Right lung (tissue), 5 donors: Measurements from ENCODE around the gene ATF6B. TPM values are rescaled to one million over a fixed set of nuclear protein-coding genes. Genes with fewer than 3 reads are reported as not detected.
"Not testable (repeated sequence)": the region's sequence is repeated elsewhere in the genome, so short reads cannot be mapped to it uniquely, and the experiment has no call there.

Experiments
- DNase-seq, 2 donors: peaks; one replicate each; pipeline ENCODE4 v3.0.0-alpha.2; 2013
- polyA plus RNA-seq, 5 donors: library from polyadenylated mRNA; unstranded; fragments of 120-200 nt; gene quantifications; one replicate each; pipeline versions ENCODE4 v1.2.1 to v1.2.3, GENCODE V29; 2013; ENCODE audit warnings: inconsistent platforms in 1 of 5, low replicate concordance in 1 of 5; ENCODE audit not compliant: insufficient read length in 5 of 5, insufficient read depth in 1 of 5

ATF6B gene
- polyA plus RNA-seq, 5 donors, result 88.5 to 98.9 (median 91.0) TPM

DNA sequence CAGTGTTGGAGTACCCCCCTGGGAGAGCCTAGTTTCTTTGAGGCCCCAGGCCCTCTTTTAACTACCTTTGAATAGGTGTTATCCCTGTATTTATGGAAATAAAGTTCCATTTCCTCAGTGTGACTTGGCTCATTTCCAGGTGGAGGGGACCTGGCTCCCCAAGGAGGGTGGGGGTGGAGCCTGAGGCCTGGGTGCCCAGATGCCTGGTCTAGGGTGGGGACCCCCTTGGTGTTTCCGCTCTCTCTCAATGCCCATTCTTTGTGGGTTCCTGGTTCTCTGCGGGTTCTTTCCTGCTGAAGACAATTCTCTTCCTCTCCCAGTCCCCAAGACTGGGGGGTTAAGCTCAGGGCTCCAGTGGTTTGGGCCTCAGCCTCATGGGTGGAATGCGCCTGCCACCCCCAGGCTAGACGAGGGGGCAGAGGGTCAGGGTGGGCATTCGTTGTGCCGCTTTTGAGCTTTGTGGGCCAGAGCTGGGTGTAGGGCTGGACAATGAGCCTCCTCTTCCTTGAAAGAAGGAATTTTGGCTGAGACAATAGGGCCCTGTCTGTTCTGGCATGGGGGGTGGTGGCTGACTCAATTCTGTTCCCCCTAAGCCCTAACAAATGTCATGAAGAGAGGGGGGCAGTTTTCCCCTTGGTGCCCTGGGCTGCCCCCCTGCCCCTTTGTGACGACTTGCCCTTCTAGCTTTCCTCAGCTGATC is 35.7 kb upstream of the ATF6B start:
- no peak for DNase-seq

DNA sequence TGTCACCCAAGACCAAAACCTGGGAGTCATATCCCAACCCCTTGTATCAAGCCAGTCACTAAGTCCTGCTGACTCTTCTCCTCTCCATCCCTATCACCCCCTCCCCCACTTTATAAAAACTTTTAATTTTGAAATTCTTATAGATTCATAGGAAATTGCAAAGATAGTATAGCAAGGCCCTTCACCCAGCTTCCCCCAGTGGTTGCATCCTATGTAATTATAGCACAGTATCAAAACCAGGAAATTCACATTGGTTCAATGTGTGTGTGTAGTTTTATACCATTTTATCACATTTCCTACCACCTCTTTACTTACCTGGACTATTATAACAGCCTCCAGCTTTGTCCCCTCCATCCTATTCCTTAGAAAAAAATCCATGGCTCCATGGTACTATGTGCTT is 30.0 kb upstream of the ATF6B start:
- DNase-seq, result no peak

DNA sequence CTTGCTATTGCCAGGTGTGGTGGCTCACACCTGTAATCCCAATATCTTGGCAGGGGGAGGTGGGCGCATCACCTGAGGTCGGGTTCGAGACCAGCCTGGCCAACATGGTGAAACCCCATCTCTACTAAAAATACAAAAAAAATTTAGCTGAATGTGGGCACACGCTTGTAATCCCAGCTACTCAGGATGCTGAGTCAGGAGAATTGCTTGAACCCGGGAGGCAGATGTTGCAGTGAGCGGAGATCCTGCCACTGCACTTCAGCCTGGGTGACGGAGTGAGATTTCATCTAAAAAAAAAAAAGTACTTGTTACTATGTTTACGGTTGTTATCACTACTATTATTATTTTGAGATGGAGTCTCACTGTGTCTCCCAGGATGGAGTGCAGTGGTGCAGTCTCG is 28.8 kb upstream of the ATF6B start:
- no peak for DNase-seq

DNA sequence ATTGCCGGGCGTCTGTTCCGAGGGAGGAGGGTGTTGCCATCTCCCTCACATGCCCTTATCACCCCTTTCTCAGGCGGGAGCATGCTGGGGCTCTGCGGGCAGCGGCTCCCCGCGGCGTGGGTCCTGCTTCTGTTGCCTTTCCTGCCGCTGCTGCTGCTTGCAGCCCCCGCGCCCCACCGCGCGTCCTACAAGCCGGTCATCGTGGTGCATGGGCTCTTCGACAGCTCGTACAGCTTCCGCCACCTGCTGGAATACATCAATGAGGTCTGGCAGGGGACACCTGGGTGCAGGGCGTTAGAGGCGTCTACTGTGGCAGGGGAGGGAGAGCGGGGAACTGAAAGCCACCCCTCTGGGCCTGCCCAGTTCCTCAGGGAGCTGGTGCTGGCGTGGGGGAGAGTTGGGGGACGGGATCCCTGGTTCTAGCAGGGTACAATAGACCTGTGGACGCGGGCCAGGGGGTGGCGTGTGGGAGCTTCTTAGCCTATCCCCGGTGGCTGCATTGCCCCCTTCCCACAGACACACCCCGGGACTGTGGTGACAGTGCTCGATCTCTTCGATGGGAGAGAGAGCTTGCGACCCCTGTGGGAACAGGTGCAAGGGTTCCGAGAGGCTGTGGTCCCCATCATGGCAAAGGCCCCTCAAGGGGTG is 26.6 kb upstream of the ATF6B start:
- DNase-seq, result no peak

DNA sequence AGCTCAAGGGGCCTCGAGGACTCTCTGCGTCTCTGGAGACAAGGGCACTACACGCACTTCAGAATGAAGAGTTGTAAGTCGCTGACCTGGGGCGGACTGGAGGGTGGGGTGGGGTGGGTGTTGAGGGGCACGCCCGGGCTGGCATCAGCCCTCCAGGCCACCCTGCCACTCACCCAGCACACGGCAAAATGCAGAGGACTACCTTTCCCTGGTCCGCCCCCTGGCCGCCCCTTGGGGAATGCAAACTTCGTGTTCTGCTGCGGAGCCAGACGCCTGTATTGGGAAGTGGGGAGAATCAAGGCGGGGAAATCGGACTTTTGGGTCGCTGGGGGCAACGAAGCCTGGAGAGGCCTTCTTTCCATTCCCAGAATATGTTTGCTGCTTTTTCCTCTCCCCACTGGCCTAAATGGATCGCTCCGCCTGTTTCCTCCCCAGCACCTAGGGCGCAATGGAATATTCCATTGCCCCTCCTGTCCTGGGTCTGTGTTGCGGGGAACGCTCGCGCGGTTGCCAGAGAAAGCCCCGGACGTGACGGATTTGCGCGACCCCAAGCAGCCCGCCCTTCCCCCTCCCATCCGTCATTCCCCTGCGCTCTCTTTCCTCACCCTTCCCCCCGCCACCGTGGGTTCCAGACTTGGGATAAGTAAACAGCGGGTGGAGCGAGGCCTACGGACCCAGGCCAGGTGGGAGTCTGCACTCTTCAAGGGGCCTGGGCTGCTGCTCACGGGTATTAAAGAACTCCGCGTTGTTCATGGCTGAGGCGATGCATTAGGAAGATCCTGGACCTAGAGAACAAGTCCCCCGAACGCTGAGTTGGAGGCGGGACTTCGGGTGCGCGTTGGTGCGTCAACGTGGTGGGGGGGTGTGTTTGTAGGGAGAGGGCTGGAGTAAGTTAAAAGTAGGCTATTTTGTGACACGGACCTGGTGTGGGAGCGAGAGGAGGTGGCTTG is 25.8 kb upstream of the ATF6B start, which contains the start of gene PPT2:
Gene PPT2 (plus strand): TSS at position 578 of the 950 bp plus-strand sequence. CDS start 454 bp downstream, outside the sequence.
- DNase-seq, result peak; percentile 94 to 95

DNA sequence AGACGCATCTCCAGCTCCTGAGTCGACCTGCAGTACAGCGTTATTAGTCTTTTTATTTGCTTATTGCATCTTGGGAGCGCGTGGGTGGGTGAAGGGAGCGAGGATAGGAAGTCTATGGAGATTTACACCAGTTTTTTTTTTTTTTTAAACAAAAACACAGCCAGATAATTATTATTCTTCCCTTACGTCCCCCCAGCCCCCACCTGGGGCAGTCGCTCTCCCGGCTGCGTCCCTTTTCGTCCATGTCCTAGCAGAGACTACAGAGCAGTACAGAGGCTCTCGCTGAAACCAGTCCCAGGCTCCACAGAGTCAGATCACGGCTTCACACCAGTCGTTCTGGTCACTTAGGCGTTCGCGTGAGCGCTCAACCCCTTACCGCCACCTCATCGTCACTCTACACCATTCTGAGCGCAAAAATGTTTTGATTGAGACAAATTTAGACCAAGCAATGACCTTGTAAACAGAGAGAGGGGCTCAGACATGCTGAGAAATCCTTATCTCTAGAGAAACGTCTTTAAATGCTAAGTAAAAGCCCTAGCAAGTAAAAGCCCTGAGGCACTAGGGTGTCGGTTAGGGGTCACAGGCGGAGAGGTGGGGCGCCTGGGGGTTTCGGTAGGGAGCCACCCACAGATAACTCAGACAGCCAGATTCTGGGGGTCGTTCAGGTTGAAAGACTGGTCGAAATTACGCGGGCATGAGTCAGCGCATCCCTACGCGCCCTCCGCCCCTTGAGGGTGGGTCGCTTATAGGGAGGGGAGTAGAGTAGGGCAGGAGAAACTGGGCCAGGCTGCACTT is 24.9 kb upstream of the ATF6B start:
- no peak for DNase-seq

DNA sequence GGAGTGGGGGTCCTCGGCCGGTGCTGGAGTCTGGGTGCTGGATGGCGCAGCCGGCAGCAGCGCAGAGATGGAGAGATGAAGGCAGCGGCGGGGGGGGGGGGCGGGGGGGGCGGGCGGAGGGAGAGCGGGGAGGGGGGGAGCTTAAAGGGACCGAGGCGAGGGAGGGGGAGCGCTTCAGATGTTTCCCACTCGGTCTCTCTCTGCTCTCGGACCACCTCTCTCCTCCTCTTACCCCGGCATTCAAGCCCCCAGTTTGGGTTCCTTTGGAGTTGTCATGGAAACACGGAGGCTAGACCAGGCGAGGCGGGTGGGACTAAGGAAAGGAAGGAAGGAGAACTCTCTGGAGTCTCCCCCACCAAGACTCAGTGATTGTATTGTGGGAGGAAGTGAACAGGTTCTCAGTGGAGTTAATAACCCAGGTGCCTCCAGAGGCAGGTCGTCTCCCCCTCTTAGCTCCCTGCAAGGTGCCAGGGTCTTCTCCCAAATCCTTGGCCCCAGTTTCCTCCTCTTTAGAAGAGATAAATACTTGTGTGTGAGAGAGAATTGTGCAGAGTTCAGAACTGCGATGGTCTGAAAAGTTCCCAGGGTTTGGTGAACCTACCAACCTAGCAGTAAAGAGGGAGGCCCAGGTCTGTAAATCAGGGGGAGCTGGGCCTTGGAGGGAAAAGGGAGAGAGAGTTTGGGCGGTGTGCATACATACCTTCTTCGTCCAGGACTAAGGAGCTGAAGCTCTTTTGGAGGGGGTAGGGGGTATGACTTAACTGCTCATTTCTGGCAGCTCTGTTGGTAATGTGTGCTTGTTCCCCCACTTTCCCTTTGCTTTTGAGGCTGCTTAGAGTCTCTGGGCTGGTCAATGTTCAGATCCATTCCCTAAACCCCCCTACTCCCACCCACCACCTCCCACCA is 24.1 kb upstream of the ATF6B start, which contains the start of gene PRRT1:
Gene PRRT1 (minus strand): TSS at position 77 of the 906 bp plus-strand sequence. CDS start 112 bp downstream, outside the sequence.
- DNase-seq, result no peak

DNA sequence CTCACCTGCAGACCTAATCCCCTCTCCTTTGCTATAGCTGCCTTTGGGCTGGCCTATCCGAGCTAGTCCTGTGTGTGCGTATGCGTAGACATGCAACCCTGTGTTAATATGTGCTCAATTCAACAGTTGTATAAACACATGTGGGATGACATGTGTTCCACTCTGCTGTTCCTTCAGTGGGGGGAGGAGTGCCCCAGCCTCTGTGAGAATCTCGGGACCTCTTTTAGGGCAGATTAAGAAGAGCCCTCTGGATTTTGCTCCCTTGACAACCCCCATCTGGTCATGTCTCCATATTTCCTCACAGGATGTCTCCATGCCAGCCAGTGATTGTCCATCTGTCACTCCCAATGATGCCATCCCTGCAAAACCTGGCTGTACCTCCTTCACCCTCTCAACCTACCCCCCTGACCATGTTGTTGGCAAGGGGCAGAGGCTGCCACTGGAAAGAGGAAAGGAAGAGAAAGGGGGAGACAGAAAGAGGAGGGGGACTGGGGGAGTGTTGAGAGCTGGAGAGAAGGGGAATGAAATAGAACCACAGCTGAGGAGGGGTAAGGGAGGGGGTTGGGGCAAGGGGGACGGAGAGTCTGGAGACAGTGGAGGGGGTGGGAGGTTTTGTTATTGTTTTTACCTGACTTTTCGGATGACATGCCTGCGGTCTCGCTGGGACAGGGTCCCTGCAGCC is 23.3 kb upstream of the ATF6B start:
- DNase-seq, result no peak

DNA sequence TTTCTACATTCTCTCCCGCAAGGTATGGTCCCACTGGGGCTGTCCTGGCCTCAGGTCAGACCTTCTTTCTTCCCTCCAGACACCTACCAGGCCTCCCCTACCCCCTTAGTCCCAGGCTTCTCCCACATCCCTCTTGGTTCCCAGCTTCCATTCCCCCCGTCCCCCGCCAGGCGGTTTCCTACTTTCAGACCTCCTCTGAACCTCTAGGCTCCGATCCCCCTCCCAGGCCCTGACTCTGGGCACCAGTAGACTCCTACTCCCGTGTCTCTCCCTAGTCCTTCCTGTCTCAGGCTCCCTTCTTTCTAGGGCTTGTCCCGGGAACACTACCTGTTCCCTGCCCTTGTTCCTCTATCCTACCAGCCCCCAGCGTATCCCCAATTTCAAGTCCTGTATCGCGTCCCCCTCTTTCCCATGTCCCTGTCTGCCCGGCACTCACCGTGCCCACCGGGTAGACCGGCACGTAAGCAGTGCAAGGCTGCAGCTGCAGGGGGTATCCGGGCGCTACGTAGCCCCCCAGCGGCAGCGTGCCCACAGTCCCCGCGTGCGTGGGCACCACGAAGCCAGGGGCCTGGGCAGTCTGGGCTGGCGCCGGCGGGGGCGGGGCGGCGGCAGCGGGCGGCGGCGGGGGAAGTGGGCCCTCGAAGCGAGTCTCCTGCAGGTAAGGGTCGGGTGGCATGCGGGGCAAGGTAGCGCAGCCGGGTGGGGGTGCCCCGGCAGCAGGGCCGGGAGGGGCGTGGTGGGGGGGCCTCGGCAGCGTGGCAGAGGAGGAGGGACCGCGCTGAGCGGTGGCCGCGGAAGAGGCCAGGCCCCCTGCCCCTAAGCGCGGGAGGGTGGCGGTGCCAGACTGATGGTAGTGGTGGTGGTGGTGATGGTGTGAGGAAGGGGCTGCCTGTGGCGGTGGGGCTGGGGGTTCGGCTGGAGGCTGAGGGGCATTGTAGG is 22.2 kb upstream of the ATF6B start:
- no peak for DNase-seq

DNA sequence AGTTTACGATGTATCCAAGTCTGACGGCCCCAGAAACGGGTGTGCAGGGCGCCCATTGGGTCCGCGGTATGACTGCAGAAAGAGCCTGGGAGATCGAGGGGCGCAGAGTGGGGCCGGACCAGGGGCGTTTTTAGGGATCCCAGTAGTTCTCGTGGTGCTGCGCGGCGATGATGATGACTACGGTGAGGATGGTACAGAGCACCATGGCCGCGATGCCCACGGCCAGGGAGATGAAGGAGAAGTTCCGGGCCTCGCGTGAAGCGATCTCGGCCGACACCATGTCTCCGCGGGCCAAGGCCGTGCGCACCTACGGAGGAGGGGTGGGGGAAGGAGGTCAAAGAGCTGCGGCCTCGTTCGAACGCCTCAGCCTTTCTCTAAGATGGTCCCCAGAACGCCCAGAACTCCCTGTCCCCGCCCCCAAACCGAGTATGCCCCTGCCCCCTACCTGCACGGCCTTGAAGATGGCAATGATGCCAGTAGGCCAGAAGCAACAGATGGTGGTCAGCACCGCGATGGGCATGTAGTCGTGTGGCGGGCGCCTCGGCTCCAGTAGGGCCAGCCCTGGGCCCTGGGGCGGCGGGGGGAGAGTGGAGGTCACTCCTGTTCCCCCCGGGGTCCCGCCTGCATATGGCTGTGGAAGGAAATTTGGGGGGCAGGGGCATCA is 21.2 kb upstream of the ATF6B start:
- no peak for DNase-seq

DNA sequence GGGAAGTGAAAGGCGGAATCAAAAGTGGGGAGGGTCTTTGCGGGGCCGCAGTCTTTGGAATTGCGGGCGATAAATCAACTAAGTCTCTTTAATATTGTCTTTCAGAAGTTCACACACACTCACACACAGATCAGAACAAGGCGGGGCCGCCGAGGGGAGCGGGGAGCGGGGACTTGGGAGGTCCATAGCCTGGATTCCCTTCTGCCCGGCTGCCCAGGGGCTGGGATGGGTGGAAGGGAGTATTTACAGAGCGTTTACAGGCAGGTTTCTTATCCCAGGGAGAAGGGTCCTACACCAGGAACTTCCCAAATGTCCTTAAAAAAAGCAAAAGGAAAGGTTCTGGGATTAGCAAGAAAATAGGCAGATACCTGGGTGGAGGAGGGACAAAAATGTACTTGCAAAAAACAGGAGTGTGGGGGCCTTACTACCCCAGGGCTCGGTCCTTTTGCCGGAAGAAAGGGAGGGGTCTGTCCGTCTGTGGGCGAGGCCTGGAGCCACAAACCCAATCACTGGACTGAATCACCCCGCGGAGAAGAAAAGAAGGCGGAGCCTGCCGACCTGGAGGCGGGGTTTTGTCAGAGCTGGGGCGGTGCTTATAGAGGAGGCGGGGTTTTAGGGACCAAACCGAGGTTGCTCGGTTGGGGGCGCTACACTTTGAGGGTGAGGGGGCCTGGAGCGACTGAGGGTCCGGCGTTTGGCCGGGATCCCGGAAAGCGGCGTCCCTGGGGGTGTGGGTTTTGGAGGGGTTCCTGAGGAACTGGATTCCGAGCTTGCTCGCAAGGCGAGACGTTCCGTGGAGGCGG is 20.4 kb upstream of the ATF6B start:
- no peak for DNase-seq

DNA sequence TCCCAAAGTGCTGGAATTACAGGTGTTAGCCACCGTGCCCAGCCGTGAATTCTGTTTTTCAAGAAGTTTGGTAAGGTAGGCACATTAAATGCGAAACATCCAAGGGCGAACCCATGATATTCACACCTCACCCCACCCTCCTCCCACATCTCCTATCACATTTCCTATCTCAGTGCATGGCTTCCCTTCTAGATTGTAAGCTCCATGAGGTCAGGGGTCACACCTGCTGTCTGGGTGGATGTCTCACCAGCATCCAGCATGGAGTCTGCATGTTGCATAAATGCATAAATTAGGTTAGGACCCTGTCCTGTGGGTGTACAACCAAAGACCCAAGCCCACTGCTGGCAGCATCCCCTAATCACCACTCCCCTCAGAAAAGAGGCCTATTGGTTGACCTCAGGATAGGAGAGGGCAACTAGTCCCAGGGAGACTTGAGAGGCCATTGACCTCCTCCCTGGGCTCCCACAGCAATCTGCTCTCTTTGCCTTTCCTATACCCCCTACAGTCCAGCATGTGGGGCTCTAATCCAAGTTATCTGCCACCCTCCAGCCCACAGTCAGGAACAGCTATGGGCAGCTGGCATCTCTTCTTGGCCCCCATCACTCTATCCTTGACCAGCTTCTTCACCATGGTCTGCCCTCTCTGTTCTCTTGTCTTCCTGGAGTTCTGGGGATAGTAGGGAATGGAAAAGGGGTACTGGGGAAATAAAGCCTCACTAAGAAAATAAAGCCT is 19.5 kb upstream of the ATF6B start:
- no peak for DNase-seq

DNA sequence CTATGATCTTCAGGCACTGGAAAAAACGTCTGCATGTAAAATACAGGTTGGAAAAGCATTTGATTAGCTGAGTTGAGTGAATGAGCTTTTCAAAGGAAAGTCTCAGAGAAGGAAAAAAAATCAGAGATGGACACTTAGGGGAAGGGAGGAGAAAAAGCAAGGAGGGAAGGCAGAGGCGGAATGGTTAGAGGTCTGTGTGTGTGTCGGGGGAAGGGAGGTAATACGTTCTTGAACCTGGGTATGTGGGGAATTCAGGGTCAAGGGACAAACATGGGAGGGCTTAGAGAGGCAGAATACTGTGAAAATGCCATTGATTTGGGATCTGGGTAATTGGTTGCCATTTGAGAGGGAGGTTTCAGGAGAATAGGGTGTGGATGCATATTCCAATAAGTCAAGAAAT is 18.6 kb upstream of the ATF6B start:
- DNase-seq, result no peak

DNA sequence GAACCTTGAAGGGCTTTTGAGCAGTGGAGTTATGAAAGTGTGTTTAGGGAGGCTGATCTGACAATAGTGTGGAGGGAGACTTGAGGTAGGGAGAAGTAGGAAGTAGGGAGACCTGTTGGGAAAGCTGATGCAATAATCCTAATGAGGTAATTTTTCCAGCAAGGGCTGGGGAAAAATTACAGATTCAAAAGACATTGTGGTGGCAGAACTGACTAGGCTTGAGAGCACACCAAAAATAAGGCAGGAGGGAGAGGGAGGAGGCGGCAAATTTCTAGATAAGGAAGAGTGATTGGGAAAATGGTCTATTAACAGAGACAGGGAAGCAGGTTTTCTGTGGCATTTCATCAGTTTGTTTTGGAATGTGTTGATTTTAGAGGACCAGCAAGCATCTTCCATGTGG is 18.2 kb upstream of the ATF6B start:
- no peak for DNase-seq

DNA sequence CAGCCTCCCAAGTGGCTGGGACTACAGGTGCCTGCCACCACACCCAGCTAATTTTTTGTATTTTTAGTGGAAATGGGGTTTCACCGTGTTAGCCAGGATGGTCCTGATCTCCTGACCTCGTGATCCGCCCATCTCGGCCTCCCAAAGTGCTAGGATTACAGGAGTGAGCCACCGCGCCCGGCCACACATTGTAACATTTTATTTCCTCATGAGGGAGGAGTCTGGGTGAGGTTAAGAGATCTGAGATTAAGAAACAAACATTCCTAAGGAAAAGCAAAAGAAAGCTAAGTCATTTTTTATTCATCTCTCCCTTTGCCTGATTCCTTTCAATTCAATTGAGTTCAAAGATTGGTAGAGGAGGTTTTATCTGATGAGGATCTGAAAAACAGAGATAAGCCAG is 16.2 kb upstream of the ATF6B start:
- DNase-seq, result not testable (repeated sequence)

DNA sequence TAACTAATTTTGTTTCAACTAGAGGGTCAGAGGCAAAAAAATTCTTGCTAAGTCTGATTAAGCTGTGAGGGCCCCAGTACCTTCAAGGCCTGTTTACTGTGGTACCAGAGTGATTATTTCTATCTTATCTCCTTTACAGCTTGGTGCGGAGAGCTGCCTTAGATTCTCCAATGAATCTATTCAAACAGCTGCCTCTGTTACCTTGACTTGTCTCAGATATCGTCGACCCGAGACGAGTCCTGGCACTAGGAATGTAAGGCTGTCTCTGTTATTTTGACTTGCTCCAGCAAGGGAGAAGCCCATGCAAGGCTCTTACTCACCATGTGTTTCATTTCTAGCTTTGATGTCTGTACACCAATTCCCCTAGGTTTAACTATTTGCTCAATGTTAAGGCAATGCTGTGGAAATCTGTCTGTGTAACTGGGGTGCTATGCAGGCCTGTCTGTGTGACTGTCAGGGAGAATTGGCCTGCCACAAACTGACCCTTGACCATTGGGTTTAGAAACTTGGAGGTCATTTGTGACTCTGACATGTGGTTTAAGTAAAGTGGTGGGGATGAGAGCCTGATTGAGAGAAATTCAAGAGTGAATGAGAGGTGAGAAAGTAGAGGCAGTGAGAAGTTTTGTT is 12.5 kb upstream of the ATF6B start:
- DNase-seq, result no peak
